GM12878 (cell line): ENCODE results near the gene TRPM5. TPM values are rescaled to one million over a fixed set of nuclear protein-coding genes. Genes with fewer than 3 reads are reported as not detected.

Experiments
- ATAC-seq: fragments of 200-7000 bp; cut with Tn5 transposase; 3 replicates; pipeline ENCODE4 v1.9.1; 2020; ENCODE audit warnings: mild to moderate bottlenecking, moderate library complexity
- BruUV-seq: library from RNA; stranded (reverse); fragments of 400-500 nt; replicated peaks from 2 replicates; lab custom pipeline; 2021; lab: Mats Ljungman, UMichigan
- CTCF ChIA-PET: fragments of 300-600 bp; sonication (Branson Sonifier 250); formaldehyde crosslinking; extraction: SDS; loops from one replicate; lab custom pipeline; 2021; ENCODE audit warnings: inconsistent platforms; lab: Yijun Ruan, JAX
- POLR2A ChIA-PET: fragments of 350-600 bp; formaldehyde crosslinking; extraction: SDS; loops from one replicate; lab custom pipeline; 2021; ENCODE audit warnings: inconsistent platforms; lab: Charles Lee
- RAD21 ChIA-PET: fragments of 300-600 bp; sonication (Branson Sonifier 250); formaldehyde crosslinking; loops from one replicate; lab custom pipeline; 2023; ENCODE audit warnings: antibody characterized with exemption; ENCODE audit not compliant: unreplicated experiment; lab: Charles Lee
- SMC1A ChIA-PET: fragments of 300-600 bp; sonication (Branson Sonifier 250); formaldehyde crosslinking; loops from one replicate; lab custom pipeline; 2023; ENCODE audit not compliant: unreplicated experiment, uncharacterized antibody; lab: Charles Lee
- DNase-seq: peaks from one replicate; pipeline ENCODE4 v3.0.0-alpha.2; 2011; ENCODE audit warnings: low read depth, low spot score
- FAIRE-seq: peaks from 3 replicates; lab custom pipeline; 2011; peaks lifted over from hg19 to GRCh38; lab: Jason Lieb, UNC
- H2AFZ ChIP-seq: 2 replicates; pipeline ENCODE4 v1.6.0; 2011; ENCODE audit warnings: low read depth, low read length, control low read depth; ENCODE audit not compliant: control insufficient read depth
- H3K27ac ChIP-seq: 2 replicates; pipeline ENCODE4 v1.5.1; 2011; ENCODE audit warnings: control low read depth; ENCODE audit not compliant: control insufficient read depth, insufficient read depth
- H3K27me3 ChIP-seq, 2 experiments: replicated peaks in 1 of 2; 2 replicates each; pipeline versions ENCODE4 v1.6.0 to v1.6.1; 2011; ENCODE audit warnings: low read length in 1 of 2; ENCODE audit not compliant: control insufficient read depth in 2 of 2, insufficient read depth in 2 of 2
- H3K36me3 ChIP-seq, 2 experiments: 2 replicates each; pipeline ENCODE4 v1.5.1; 2011; ENCODE audit warnings: low read length in 1 of 2; ENCODE audit not compliant: control insufficient read depth in 2 of 2, insufficient read depth in 2 of 2
- H3K4me1 ChIP-seq: 2 replicates; pipeline ENCODE4 v1.6.1; 2011; ENCODE audit warnings: mild to moderate bottlenecking, low read length, moderate library complexity, mixed read lengths; ENCODE audit not compliant: control insufficient read depth, insufficient read depth
- H3K4me2 ChIP-seq: 2 replicates; pipeline ENCODE4 v1.6.0; 2011; ENCODE audit warnings: control low read depth; ENCODE audit not compliant: control insufficient read depth, insufficient read depth
- H3K4me3 ChIP-seq: fragments of 200-600 bp; sonication (generic); 2 replicates; pipeline ENCODE4 v1.5.1; 2016
- H3K79me2 ChIP-seq: 2 replicates; pipeline ENCODE4 v1.6.0; 2011; ENCODE audit warnings: low read length; ENCODE audit not compliant: control insufficient read depth, insufficient read depth
- H3K9ac ChIP-seq: 2 replicates; pipeline ENCODE4 v1.8.0; 2011; ENCODE audit warnings: low read length, control low read depth, mixed read lengths; ENCODE audit not compliant: control insufficient read depth, insufficient read depth
- H3K9me3 ChIP-seq: replicated peaks from 3 replicates; pipeline ENCODE4 v1.5.1; 2011; ENCODE audit warnings: mild to moderate bottlenecking, low read length; ENCODE audit not compliant: control insufficient read depth, insufficient read depth
- H4K20me1 ChIP-seq: 2 replicates; pipeline ENCODE4 v1.6.0; 2011; ENCODE audit not compliant: control insufficient read depth, insufficient read depth
- BCL11A ChIP-seq: IDR thresholded peaks from 2 replicates; pipeline ENCODE4 v1.6.1; 2011; ENCODE audit warnings: low read depth, low read length
- DPF2 ChIP-seq: fragments of 450-650 bp; IDR thresholded peaks from 2 replicates; pipeline ENCODE4 v1.6.1; 2017; ENCODE audit warnings: mild to moderate bottlenecking
- IRF4 ChIP-seq: IDR thresholded peaks from 2 replicates; pipeline ENCODE4 v1.6.1; 2011; ENCODE audit warnings: low read depth, low read length
- KLF5 ChIP-seq: fragments of 450-650 bp; IDR thresholded peaks from 2 replicates; pipeline ENCODE4 v1.6.1; 2014; ENCODE audit warnings: mild to moderate bottlenecking; ENCODE audit not compliant: partially characterized antibody
- NBN ChIP-seq: fragments of 450-650 bp; IDR thresholded peaks from 2 replicates; pipeline ENCODE4 v1.6.1; 2016
- NR2C1 ChIP-seq: fragments of 450-650 bp; IDR thresholded peaks from 2 replicates; pipeline ENCODE4 v1.6.1; 2017; ENCODE audit warnings: antibody characterized with exemption, mild to moderate bottlenecking, moderate library complexity
- POLR2AphosphoS2 ChIP-seq: IDR thresholded peaks from 2 replicates; pipeline ENCODE4 v1.6.1; 2011; ENCODE audit warnings: low read depth, mild to moderate bottlenecking, low read length, improper control_type of control experiment, moderate library complexity
- RB1 ChIP-seq: fragments of 450-650 bp; formaldehyde crosslinking; IDR thresholded peaks from 2 replicates; pipeline ENCODE4 v1.6.1; 2017; ENCODE audit warnings: mild to moderate bottlenecking, borderline replicate concordance
- RELA ChIP-seq: fragments of 450-650 bp; IDR thresholded peaks from 2 replicates; pipeline ENCODE4 v1.8.0; 2014; ENCODE audit warnings: borderline replicate concordance; ENCODE audit not compliant: partially characterized antibody
- TARDBP ChIP-seq: IDR thresholded peaks from 2 replicates; pipeline ENCODE4 v1.6.1; 2016; ENCODE audit warnings: borderline replicate concordance
- TBL1XR1 ChIP-seq: IDR thresholded peaks from 2 replicates; pipeline ENCODE4 v1.6.1; 2012; ENCODE audit warnings: low read depth, low read length, improper control_type of control experiment
- TCF7 ChIP-seq: IDR thresholded peaks from 2 replicates; pipeline ENCODE4 v1.6.1; 2014; ENCODE audit warnings: antibody characterized with exemption, borderline replicate concordance
- WGBS: methylation state at CpG from one replicate; pipeline ENCODE4 v1.1.6; 2016; ENCODE audit warnings: low lambda C conversion rate; ENCODE audit not compliant: insufficient replicate concordance, insufficient coverage; ENCODE audit errors: missing lambda C conversion rate; 5-methylcytosine and 5-hydroxymethylcytosine counted together
- in situ Hi-C: fragments of 300-500 bp; cut with MboI; formaldehyde crosslinking; loops from 9 replicates; pipeline ENCODE4 v1.14.3; 2018; ENCODE audit warnings: mixed read lengths
- intact Hi-C: fragments of 100-400 bp; cut with micrococcal nuclease; formaldehyde crosslinking; loops from one replicate; pipeline ENCODE4 v1.14.2; 2022; ENCODE audit not compliant: unreplicated experiment
- polyA plus RNA-seq, 11 experiments: library from polyadenylated mRNA; depleted of rRNA in 4 of 11; unstranded in 6 of 11; stranded (reverse) in 5 of 11; fragments of >200 nt; fragmentation: Nextera tagmentation in 4 of 11; fragmentation: Illumina TruSeq in 1 of 11; extraction: Ambion mirVana in 4 of 11; extraction: Trizol in 1 of 11; gene quantifications; 1 replicate in 1 of 11; 2 replicates in 10 of 11; pipeline versions ENCODE4 v1.2.1 to v1.2.3, GENCODE V29; 2011 to 2016; ENCODE audit warnings: inconsistent platforms in 2 of 11, missing spikeins in 2 of 11, low read depth in 1 of 11
- total RNA-seq, 4 experiments: library from RNA; depleted of rRNA in 3 of 4; stranded (reverse); fragments of >200 nt in 3 of 4; fragmentation: Illumina TruSeq in 1 of 4; extraction: Trizol in 1 of 4; gene quantifications; 2 replicates each; pipeline versions ENCODE4 v1.2.1 to v1.2.3, GENCODE V29; 2013 to 2021
- TF ChIP-seq, protein P1 (sequence below): fragments of 450-650 bp; IDR thresholded peaks from 2 replicates; pipeline ENCODE4 v1.6.1; 2017; ENCODE audit warnings: antibody characterized with exemption, mild to moderate bottlenecking, moderate library complexity

Gene TRPM5
- total and polyA plus RNA-seq, 10 of the 15 experiments (the other 5 are each of a cell fraction or from before 2014, with no cell fraction given): not detected

- Histone ChIP-seq H3K9ac (no peak overlapping the region), H4K20me1 (no peaks in the 10 kb centered on the region), H3K9me3 (no peaks in the 10 kb centered on the region; the same call in 2 of the 3 replicates), H3K4me2 (no peak overlapping the region), H3K79me2 (no peaks in the 10 kb centered on the region), H3K36me3 (no peaks in the 10 kb centered on the region), H2AFZ (no peak overlapping the region), H3K4me3 (no peak overlapping the region), H3K27me3 (no peaks in the 10 kb centered on the region)
- ChIA-PET CTCF (no interaction called here), RAD21 (no interaction called here), POLR2A (no interaction called here), SMC1A (no interaction called here)
- BruUV-seq: no TSS peak
- intact Hi-C loops: no loop called here
- no peak for FAIRE-seq
- in situ Hi-C loops: no loop called here
- WGBS: 32% methylated on average over 8 of the region's 8 CpGs
- ATAC-seq: no peak
- TF ChIP-seq IRF4: no peak
- TF ChIP-seq NR2C1: no peak
- TF ChIP-seq BCL11A: no peak
- TF ChIP-seq, all 136 proteins: peak for 0
- no peak for DNase-seq
- Histone ChIP-seq H3K4me1 (no peaks in the 10 kb centered on the region), H3K27ac (no peak overlapping the region)
Measured at GRCh38 chr11:2477936-2478335, 33.6 kb upstream of the TRPM5 start.

DNA sequence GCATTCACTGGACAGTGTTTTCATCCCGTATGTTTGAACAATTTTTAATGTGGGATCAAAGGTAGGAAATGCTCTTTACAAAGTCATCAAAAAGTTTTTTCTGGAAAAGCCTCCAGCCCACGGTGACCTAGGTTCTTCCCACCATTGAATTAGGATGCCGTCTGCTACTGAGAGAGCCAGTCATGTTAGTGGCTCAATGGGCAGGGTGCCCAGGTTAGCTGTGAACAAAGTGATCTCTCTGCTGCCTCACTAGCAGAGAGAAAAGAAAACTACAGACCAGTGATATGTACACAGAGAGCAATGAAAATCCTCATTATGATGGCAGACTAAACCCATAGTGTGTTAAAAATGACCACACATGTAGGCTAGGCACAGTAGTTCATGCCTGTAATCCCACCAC lies 32.9 kb upstream of the TRPM5 start:
- WGBS: 42% methylated on average over 3 of the region's 3 CpGs
- H4K20me1 ChIP-seq: no peaks in the 10 kb centered on the region
- ATAC-seq: no peak
- H3K36me3 ChIP-seq: no peaks in the 10 kb centered on the region
- ChIA-PET RAD21 (no interaction called here), CTCF (no interaction called here), SMC1A (no interaction called here), POLR2A (no interaction called here)
- intact Hi-C loops (no loop called here), in situ Hi-C loops (no loop called here)
- no peak overlapping the region for H3K9ac ChIP-seq
- no peaks in the 10 kb centered on the region for H3K4me1 ChIP-seq
- H3K27me3 ChIP-seq: no peaks in the 10 kb centered on the region
- H2AFZ ChIP-seq: no peak overlapping the region
- DNase-seq: no peak
- no TSS peak for BruUV-seq
- no peaks in the 10 kb centered on the region; the same call in 2 of the 3 replicates for H3K9me3 ChIP-seq
- H3K4me2 ChIP-seq: no peak overlapping the region
- H3K79me2 ChIP-seq: no peaks in the 10 kb centered on the region
- FAIRE-seq: no peak
- no peak overlapping the region for H3K27ac ChIP-seq
- no peak overlapping the region for H3K4me3 ChIP-seq
- TF ChIP-seq NBN (no peak), RB1 (no peak), TBL1XR1 (no peak), DPF2 (no peak), RELA (no peak), KLF5 (no peak), POLR2AphosphoS2 (no peak), TARDBP (no peak), TCF7 (no peak)
- TF ChIP-seq, protein P1, sequence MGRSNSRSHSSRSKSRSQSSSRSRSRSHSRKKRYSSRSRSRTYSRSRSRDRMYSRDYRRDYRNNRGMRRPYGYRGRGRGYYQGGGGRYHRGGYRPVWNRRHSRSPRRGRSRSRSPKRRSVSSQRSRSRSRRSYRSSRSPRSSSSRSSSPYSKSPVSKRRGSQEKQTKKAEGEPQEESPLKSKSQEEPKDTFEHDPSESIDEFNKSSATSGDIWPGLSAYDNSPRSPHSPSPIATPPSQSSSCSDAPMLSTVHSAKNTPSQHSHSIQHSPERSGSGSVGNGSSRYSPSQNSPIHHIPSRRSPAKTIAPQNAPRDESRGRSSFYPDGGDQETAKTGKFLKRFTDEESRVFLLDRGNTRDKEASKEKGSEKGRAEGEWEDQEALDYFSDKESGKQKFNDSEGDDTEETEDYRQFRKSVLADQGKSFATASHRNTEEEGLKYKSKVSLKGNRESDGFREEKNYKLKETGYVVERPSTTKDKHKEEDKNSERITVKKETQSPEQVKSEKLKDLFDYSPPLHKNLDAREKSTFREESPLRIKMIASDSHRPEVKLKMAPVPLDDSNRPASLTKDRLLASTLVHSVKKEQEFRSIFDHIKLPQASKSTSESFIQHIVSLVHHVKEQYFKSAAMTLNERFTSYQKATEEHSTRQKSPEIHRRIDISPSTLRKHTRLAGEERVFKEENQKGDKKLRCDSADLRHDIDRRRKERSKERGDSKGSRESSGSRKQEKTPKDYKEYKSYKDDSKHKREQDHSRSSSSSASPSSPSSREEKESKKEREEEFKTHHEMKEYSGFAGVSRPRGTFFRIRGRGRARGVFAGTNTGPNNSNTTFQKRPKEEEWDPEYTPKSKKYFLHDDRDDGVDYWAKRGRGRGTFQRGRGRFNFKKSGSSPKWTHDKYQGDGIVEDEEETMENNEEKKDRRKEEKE: no peak
